SJSA1 (cell line): ENCODE measurements around the gene CBFB. TPM values are rescaled to one million over a fixed set of nuclear protein-coding genes. Genes with fewer than 3 reads are reported as not detected.
"Not testable (repeated sequence)": the region's sequence is repeated elsewhere in the genome, so short reads cannot be mapped to it uniquely, and the experiment has no call there.

ENCODE experiments used
- DNase-seq, 2 experiments: peaks; one replicate each; pipeline ENCODE4 v3.0.0-alpha.2; 2015 to 2020; ENCODE audit warnings: low spot score in 2 of 2, low read depth in 1 of 2
- H3K27ac ChIP-seq: fragments of 250-450 bp; sonication (Bioruptor Pico); 2 replicates; pipeline ENCODE4 v1.5.1; 2020; ENCODE audit warnings: mild to moderate bottlenecking, moderate library complexity
- H3K27me3 ChIP-seq: fragments of 250-450 bp; sonication (Bioruptor Pico); replicated peaks from 2 replicates; pipeline ENCODE4 v1.5.1; 2020; ENCODE audit warnings: mild to moderate bottlenecking, moderate library complexity
- H3K36me3 ChIP-seq: fragments of 250-450 bp; sonication (Bioruptor Pico); 2 replicates; pipeline ENCODE4 v1.5.1; 2020; ENCODE audit warnings: mild to moderate bottlenecking
- H3K4me1 ChIP-seq: fragments of 250-450 bp; sonication (Bioruptor Pico); replicated peaks from 2 replicates; pipeline ENCODE4 v1.6.1; 2021; ENCODE audit warnings: mild to moderate bottlenecking
- H3K4me3 ChIP-seq: fragments of 250-450 bp; sonication (Bioruptor Pico); 2 replicates; pipeline ENCODE4 v1.5.1; 2020; ENCODE audit warnings: mild to moderate bottlenecking
- H3K9me3 ChIP-seq: fragments of 250-450 bp; sonication (Bioruptor Pico); replicated peaks from 2 replicates; pipeline ENCODE4 v1.5.1; 2020; ENCODE audit warnings: mild to moderate bottlenecking
- total RNA-seq: library from RNA; depleted of rRNA; stranded (reverse); fragments of >200 nt; shearing (Covaris generic); gene quantifications from 2 replicates; pipeline ENCODE4 v1.2.3, GENCODE V29; 2014; rRNA removed

CBFB gene
- 170 and 181 TPM in 2 replicates for total RNA-seq

DNA sequence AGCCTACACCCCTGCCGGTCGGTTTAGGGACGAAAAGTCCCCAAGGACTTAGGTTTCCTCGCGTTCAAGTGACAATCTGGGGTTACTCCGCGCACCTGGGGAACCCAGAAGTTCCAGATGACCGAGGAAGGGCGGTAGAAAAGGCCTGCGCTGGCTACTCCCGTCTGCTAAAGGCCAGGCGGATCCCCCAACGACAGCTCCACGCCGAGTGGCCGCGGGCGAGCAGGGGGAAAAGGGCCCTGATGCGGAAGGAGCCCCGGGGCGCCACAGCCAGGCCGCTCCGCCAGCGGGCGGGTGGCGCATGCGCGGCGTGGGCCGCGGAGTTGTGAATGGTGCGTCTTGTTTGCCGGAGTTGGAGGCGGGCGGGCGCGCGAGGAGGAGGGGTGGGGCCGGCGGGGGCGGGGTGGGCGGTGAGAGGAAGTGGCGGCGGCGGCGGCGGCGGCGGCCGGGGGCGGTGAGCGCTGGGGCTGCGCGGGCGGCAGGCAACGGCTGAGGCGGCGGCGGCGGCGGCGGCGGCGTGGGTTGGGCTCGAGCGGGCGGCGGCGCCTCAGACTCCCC is at the start of gene CBFB:
CBFB (plus strand) TSS at position 454 of the 558 bp plus-strand sequence. CDS start 259 bp downstream, outside the sequence.
- H3K4me1 ChIP-seq: peaks cover 16% of the 10 kb centered on the region
- peak within 1 kb of the TSS; percentile 100 for H3K4me3 ChIP-seq
- H3K9me3 ChIP-seq: no peaks in the 10 kb centered on the region
- H3K27me3 ChIP-seq: no peaks in the 10 kb centered on the region
- peak; percentile 92 to 95 for DNase-seq
- H3K36me3 ChIP-seq: peaks cover 39% of the 10 kb centered on the region
- H3K27ac ChIP-seq: peak within 1 kb of the TSS; percentile 94

DNA sequence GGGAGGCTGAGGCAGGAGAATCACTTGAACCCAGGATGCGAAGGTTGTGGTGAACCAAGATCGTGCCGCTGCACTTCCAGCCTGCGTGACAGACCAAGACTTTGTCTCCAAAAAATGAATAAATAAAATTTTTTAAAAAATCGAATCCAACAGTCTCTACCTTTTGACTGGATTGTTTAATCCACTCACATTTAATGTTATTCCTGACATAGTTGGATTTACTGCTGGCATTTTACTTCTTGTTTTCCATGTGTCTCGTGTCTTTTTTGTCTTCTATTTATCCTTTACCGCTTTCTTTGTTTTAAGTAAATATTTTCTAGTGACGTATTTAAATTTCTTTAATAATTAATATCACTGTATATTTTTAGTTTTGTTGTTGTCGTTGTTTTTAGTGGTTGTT is 45.9 kb upstream of the CBFB start:
- Histone ChIP-seq H3K9me3 (no peaks in the 10 kb centered on the region), H3K27ac (no peak overlapping the region), H3K27me3 (no peaks in the 10 kb centered on the region; the same call in 1 of the 2 replicates), H3K4me3 (no peak overlapping the region), H3K4me1 (peaks cover 21% of the 10 kb centered on the region), H3K36me3 (no peaks in the 10 kb centered on the region)
- no peak for DNase-seq

DNA sequence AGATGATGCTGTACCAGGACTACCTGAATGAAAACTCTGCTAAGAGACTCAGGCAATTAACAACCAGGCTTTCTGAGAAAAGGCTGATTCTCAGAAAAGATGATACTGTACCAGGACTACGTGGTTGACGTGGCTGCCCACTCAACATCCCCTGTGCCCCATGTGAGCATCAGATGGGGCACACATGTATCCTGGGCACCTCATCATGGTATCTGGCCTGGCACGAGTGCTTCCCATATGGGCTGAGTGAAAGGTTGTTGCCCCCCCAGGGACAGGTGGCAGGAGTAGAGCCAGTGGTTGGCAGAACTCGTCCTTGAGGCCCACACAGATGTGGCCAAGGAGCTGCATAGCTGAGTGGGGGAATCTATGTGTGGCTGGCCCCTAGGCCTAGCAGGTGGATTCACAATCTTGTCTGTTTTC is 44.0 kb upstream of the CBFB start:
- no peak overlapping the region for H3K4me3 ChIP-seq
- no peaks in the 10 kb centered on the region for H3K9me3 ChIP-seq
- H3K4me1 ChIP-seq: peaks cover 2% of the 10 kb centered on the region; the same call in 1 of the 2 replicates
- no peak overlapping the region for H3K27ac ChIP-seq
- H3K36me3 ChIP-seq: no peaks in the 10 kb centered on the region
- no peak for DNase-seq
- H3K27me3 ChIP-seq: no peaks in the 10 kb centered on the region; the same call in 1 of the 2 replicates

DNA sequence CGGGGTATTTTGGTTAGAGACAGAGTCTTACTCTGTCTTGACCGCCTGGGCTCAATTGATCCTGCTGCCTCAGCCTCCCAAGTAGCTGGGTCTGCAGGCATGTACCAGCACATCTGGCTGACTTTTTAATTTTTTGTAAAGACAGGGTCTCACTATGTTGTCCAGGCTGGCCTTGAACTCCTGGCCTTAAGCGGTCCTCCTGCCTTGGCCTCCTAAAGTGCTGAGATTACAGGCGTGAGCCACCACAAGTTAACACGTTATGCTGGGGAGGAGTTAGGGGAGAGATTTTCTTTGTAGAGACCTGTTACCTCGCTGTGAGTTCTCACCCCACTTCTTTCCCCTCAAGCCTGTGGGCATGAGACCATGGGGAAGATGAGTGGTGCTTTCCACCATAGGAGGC is 42.4 kb upstream of the CBFB start:
- no peaks in the 10 kb centered on the region for H3K9me3 ChIP-seq
- H3K27ac ChIP-seq: no peak overlapping the region
- H3K4me3 ChIP-seq: no peak overlapping the region
- H3K27me3 ChIP-seq: no peaks in the 10 kb centered on the region; the same call in 1 of the 2 replicates
- no peaks in the 10 kb centered on the region for H3K4me1 ChIP-seq
- no peak for DNase-seq
- H3K36me3 ChIP-seq: no peaks in the 10 kb centered on the region

DNA sequence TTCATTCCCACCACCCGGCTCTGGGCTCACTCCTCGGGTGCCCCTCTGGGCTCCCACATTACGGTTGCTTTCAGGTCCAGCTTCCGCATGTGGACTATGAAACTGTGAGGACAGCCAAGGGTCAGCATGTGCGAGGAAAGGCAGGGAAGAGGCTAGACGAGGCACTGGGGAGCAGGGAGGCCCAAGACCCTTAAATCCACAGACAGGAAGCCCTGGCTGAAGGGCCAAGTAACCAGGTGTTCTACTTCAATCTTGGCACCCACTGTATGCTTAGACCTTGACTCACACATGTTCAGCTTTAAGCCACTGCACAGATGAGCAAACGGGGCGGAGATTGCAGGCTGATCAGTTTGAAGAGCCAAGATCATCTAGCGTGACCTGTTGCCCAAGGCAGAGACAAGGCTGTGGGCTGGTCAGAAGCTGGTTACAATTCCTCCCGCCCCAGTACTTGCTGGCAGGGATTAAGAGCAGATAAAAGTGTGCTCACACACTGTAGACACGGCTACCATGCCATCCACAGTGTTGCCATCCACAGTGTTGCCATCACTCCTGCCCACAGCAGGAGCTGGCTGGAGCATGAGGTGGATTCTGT is 40.7 kb upstream of the CBFB start, which contains the start of gene CES4A:
CES4A (plus strand) TSS at position 393 of the 592 bp plus-strand sequence; CDS start at position 577, 184 bp downstream.
- Histone ChIP-seq H3K9me3 (no peaks in the 10 kb centered on the region), H3K27me3 (no peaks in the 10 kb centered on the region; the same call in 1 of the 2 replicates), H3K4me1 (no peaks in the 10 kb centered on the region), H3K4me3 (no peak within 1 kb of the TSS), H3K36me3 (no peaks in the 10 kb centered on the region), H3K27ac (no peak within 1 kb of the TSS)
- no peak for DNase-seq

DNA sequence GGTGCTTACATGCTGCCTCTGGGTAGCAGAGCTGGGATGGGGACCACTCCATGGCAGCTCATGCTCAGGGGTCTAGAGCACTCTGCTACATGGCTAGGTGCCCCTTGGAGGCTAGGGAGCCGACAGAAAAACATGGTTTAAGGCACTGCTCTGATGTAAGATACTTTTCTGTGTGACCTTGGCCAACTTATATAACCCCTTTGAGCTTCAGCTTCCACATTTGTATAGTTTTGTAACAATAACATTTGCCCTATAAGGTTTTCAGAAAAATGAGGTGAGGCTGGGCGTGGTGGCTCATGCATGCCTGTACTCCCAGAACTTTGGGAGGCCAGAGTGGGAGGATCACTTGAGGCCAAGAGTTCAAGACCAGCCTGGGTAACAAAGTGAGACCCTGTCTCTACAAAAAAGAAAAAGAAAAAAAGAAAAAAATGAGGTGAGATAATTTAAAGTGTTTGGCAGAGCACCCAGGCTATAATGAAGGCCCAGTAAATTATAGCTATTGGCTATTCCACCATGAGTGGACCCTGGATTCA is 37.3 kb upstream of the CBFB start:
- Histone ChIP-seq H3K36me3 (no peaks in the 10 kb centered on the region), H3K4me3 (no peak overlapping the region), H3K27me3 (no peaks in the 10 kb centered on the region), H3K4me1 (no peaks in the 10 kb centered on the region), H3K9me3 (no peaks in the 10 kb centered on the region), H3K27ac (no peak overlapping the region)
- no peak for DNase-seq

DNA sequence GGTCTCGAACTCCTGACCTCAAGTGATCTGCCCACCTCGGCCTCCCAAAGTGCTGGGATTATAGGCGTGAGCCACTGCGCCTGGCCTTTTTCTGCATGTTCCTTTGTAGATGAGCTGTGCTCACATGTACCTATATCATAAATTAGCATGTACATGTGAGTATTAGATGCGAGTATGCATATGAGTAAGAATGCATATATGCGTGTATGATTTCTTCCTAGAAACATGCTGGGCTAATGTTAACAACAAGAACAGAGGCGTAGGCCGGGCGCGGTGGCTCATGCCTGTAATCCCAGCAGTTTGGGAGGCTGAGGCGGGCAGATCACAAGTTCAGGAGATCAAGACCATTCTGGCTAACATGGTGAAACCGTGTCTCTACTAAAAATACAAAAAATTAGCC is 35.4 kb upstream of the CBFB start:
- not testable (repeated sequence) for H3K4me3 ChIP-seq, H3K9me3 ChIP-seq, DNase-seq, H3K27me3 ChIP-seq, H3K36me3 ChIP-seq, H3K27ac ChIP-seq, H3K4me1 ChIP-seq

DNA sequence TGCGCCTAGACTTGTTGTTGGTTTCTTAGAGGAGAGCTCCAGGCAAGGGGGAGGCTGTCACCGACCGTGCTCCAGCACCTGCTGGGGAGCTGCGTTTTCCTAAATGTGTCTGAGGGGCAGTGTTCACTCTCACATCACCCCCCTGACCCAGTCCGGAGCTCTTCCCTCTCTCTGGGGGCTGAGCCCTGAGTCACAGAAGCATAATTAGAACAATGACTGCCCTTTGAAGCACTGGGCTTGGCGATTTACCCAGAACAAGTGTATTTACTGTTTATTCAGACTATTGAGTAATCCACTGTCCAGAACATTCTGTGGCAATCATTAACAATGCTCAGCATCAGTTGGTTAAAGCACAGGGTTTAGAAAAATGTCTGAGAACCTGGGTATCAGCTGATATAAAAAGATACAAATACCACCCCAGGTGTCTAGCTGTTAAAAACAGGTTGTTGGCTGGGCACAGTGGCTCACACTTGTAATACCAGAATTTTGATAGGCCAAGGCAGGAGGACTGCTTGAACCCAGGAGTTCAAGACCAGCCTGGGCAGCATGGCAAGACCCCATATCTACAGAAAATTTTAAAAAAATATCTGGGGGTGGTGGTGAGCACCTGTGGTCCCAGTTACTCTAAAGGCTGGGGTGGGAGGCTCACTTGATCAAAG is 32.5 kb upstream of the CBFB start:
- Histone ChIP-seq H3K4me1 (peaks cover 10% of the 10 kb centered on the region), H3K27me3 (no peaks in the 10 kb centered on the region), H3K9me3 (0 out of 2 replicates have a peak, but pooled peaks cover 3% of the 10 kb centered on the region), H3K4me3 (no peak overlapping the region), H3K27ac (no peak overlapping the region), H3K36me3 (no peaks in the 10 kb centered on the region)
- no peak for DNase-seq

DNA sequence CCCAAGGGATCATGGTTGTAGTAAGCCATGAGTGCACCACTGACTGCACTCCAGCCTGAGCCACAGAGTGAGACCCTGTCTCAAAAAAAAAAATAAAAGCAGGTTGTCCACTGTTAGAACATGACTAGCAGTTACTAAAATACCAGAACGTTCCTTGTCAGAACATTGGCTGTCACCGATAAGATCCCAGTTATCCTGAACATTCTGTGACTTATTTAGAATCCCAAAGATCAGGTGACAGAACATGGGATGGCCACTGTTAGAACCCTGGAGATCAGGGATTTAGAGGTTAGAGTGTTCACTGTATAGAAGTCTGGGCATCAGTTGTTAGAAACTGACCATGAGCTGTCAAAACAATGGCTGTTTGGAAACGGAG is 32.0 kb upstream of the CBFB start:
- Histone ChIP-seq H3K4me3 (no peak overlapping the region), H3K27ac (no peak overlapping the region), H3K9me3 (0 out of 2 replicates have a peak, but pooled peaks cover 3% of the 10 kb centered on the region), H3K36me3 (no peaks in the 10 kb centered on the region), H3K4me1 (peaks cover 13% of the 10 kb centered on the region), H3K27me3 (no peaks in the 10 kb centered on the region)
- DNase-seq: no peak

DNA sequence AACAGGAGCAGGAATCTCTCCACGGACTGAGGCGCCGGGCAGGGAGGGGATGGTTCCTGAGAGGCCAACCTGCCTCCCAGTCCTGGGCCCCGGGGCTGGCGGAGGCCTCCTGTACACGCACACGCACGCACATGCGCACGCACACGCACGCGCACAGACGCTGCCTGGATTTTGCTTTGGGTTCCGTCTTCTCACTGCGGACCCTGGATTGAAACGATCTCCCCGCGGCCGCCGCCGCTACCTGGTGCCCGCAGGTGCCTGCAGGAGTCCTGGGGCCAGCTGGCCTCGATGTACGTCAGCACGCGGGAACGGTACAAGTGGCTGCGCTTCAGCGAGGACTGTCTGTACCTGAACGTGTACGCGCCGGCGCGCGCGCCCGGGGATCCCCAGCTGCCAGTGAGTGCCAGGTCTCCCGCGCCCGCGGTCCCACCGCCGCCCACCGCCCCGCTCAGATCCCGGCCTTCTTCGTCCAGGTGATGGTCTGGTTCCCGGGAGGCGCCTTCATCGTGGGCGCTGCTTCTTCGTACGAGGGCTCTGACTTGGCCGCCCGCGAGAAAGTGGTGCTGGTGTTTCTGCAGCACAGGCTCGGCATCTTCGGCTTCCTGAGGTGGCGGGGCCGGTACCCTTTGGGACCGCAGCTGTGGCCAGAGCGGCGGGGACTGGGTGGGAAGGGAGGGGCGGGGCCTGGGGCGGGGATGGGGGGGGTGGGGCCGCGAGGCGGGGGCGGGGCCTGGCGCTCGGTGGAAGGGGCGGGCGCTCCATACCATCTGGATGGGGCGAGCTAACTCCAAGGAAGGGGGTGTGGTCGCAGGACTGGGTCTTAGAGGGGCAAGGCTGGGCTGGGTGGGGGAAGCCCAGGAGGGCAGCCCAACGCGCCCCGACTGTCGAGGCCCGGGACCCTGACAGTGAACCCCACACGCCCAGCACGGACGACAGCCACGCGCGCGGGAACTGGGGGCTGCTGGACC is 28.3 kb upstream of the CBFB start:
- no peaks in the 10 kb centered on the region for H3K36me3 ChIP-seq
- H3K9me3 ChIP-seq: 0 out of 2 replicates have a peak, but pooled peaks cover 3% of the 10 kb centered on the region
- peaks cover 13% of the 10 kb centered on the region for H3K4me1 ChIP-seq
- DNase-seq: no peak
- peak overlapping the region; percentile 16; the same call in 1 of the 2 replicates for H3K4me3 ChIP-seq
- H3K27me3 ChIP-seq: no peaks in the 10 kb centered on the region
- H3K27ac ChIP-seq: no peak overlapping the region

DNA sequence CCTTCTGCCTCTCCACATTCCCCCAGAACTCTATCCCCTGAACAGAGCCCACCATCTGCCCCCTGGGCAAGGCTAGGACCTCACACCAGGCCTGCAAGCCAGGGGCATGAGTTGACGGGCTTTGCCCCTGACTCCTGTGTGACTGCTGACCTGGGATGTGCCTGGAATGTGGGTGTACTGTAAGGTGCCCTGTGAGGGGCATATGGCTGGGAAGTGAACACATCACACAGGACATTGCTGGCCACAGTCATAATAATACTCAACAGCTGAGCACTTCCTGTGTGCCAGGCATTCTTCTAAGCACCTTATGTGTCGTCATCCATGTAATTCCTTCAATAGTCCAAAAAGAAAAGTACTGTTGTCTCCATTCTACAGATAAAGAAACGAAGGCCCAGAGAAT is 27.2 kb upstream of the CBFB start:
- Histone ChIP-seq H3K27ac (no peak overlapping the region), H3K27me3 (no peaks in the 10 kb centered on the region), H3K9me3 (0 out of 2 replicates have a peak, but pooled peaks cover 3% of the 10 kb centered on the region), H3K4me1 (peaks cover 15% of the 10 kb centered on the region), H3K4me3 (no peak overlapping the region), H3K36me3 (no peaks in the 10 kb centered on the region)
- DNase-seq: no peak

DNA sequence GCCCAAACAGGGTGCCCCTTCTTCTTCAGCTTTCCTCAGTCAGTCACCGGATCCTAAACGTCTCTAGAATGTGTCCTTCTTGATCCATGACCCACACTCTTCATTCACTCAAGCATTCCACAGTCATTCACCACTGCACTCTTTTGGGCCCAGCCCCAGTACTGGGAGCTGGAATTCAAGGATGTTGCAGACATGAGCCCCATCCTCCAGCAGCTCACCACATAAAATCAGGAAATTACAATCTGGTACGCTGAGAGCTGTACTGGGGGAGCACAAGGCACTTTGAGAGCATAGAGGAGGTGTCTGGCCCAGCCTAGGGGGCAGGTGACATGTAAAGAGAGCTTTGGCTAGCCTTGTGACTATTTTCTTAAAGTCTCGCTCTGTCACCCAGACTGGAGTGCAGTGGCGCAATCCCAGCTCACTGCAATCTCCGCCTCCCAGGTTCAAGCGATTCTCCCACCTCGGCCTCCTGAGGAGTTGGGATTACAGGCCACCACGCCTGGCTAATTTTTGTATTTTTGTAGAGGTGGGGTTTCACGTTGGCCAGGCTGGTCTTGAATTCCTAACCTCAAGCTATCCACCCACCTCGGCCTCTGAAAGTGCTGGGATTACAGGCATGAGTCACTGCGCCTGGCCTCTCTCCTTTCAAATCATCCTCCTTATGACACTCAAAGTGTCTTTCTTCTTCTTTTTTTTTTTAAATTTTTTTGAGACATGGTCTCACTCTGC is 21.9 kb upstream of the CBFB start:
- DNase-seq: peak in 1 of 2 experiments; percentile 33

More for the DNA sequence above, 21.9 kb upstream of the CBFB start:
- Histone ChIP-seq H3K4me1 (peaks cover 13% of the 10 kb centered on the region), H3K4me3 (no peak overlapping the region), H3K27ac (no peak overlapping the region), H3K36me3 (no peaks in the 10 kb centered on the region), H3K9me3 (no peaks in the 10 kb centered on the region), H3K27me3 (no peaks in the 10 kb centered on the region)
